WERI-Rb-1 (cell line): ENCODE measurements around the gene ARL8A.
A peak's percentile ranks its signal among the peaks of the same experiment; 100 is the strongest.

ENCODE experiments used
- DNase-seq: peaks from one replicate; pipeline ENCODE4 v3.0.0-alpha.2; 2020
- H3K27ac ChIP-seq: fragments of 250-450 bp; sonication (Bioruptor Pico); 2 replicates; pipeline ENCODE4 v1.5.1; 2020; ENCODE audit warnings: mild to moderate bottlenecking, moderate library complexity
- H3K27me3 ChIP-seq: fragments of 250-450 bp; sonication (Bioruptor Pico); 2 replicates; pipeline ENCODE4 v1.5.1; 2021; ENCODE audit warnings: mild to moderate bottlenecking, low read depth, moderate library complexity; ENCODE audit not compliant: insufficient read depth, severe bottlenecking
- H3K36me3 ChIP-seq: fragments of 250-450 bp; sonication (Bioruptor Pico); 2 replicates; pipeline ENCODE4 v1.5.1; 2020; ENCODE audit warnings: mild to moderate bottlenecking, moderate library complexity
- H3K4me3 ChIP-seq: 2 replicates; pipeline ENCODE4 v1.5.1; 2011; ENCODE audit warnings: low read depth, mild to moderate bottlenecking, control low read depth, low read length
- H3K9me3 ChIP-seq: fragments of 250-450 bp; sonication (Bioruptor Pico); 2 replicates; pipeline ENCODE4 v1.5.1; 2021; ENCODE audit warnings: mild to moderate bottlenecking, moderate library complexity; ENCODE audit not compliant: severe bottlenecking
- CTCF ChIP-seq: IDR thresholded peaks from 2 replicates; pipeline ENCODE4 v1.5.1; 2011; ENCODE audit warnings: low read depth, mild to moderate bottlenecking, control low read depth, inconsistent platforms, low read length

ARL8A gene

GRCh38 chr1:202131956-202132821 lies 12.3 kb downstream of the ARL8A start:
- DNase-seq: peak; percentile 99
- TF ChIP-seq CTCF: no peak
- Histone ChIP-seq H3K27ac (peak overlapping the region; percentile 92), H3K9me3 (no peaks in the 10 kb centered on the region), H3K4me3 (no peak overlapping the region), H3K36me3 (peaks cover 55% of the 10 kb centered on the region), H3K27me3 (no peaks in the 10 kb centered on the region)

GRCh38 chr1:202130816-202131522 lies 13.6 kb downstream of the ARL8A start:
- no peak for DNase-seq
- peak overlapping the region; percentile 92; the same call in 1 of the 2 replicates for H3K27ac ChIP-seq
- H3K4me3 ChIP-seq: no peak overlapping the region
- H3K36me3 ChIP-seq: peaks cover 45% of the 10 kb centered on the region
- H3K27me3 ChIP-seq: no peaks in the 10 kb centered on the region
- no peak for TF ChIP-seq CTCF
- no peaks in the 10 kb centered on the region for H3K9me3 ChIP-seq

GRCh38 chr1:202130297-202130721 lies 14.2 kb downstream of the ARL8A start:
- H3K4me3 ChIP-seq: no peak overlapping the region
- no peak overlapping the region for H3K27ac ChIP-seq
- peaks cover 38% of the 10 kb centered on the region for H3K36me3 ChIP-seq
- no peak for DNase-seq
- no peaks in the 10 kb centered on the region for H3K27me3 ChIP-seq
- no peak for TF ChIP-seq CTCF
- H3K9me3 ChIP-seq: no peaks in the 10 kb centered on the region

GRCh38 chr1:202129453-202130296 lies 14.9 kb downstream of the ARL8A start:
- TF ChIP-seq CTCF: no peak
- DNase-seq: no peak
- peaks cover 32% of the 10 kb centered on the region for H3K36me3 ChIP-seq
- no peaks in the 10 kb centered on the region for H3K9me3 ChIP-seq
- H3K27ac ChIP-seq: no peak overlapping the region
- no peaks in the 10 kb centered on the region for H3K27me3 ChIP-seq
- no peak overlapping the region for H3K4me3 ChIP-seq

GRCh38 chr1:202127836-202128622 lies 16.5 kb downstream of the ARL8A start:
- Histone ChIP-seq H3K9me3 (no peaks in the 10 kb centered on the region), H3K27me3 (no peaks in the 10 kb centered on the region), H3K27ac (no peak overlapping the region), H3K4me3 (no peak overlapping the region), H3K36me3 (peaks cover 17% of the 10 kb centered on the region)
- TF ChIP-seq CTCF: no peak
- no peak for DNase-seq
